IMR-90 (cell line): Measurements from ENCODE around the gene HTRA2. TPM values are rescaled to one million over a fixed set of nuclear protein-coding genes. Genes with fewer than 3 reads are reported as not detected.

Experiments
- ATAC-seq: fragments of 200-7000 bp; cut with Tn5 transposase; 2 replicates; pipeline ENCODE4 v1.9.1; 2020; ENCODE audit warnings: low read depth, mild to moderate bottlenecking, moderate library complexity
- BruUV-seq: library from RNA; stranded (reverse); fragments of 400-500 nt; replicated peaks from 2 replicates; lab custom pipeline; 2021; lab: Mats Ljungman, UMichigan
- CTCF ChIA-PET: fragments of 300-600 bp; formaldehyde crosslinking; extraction: SDS; loops from one replicate; lab custom pipeline; 2021; ENCODE audit warnings: antibody characterized with exemption; lab: Yijun Ruan, JAX
- POLR2A ChIA-PET: fragments of 300-600 bp; sonication (Branson Sonifier 250); formaldehyde crosslinking; loops from one replicate; lab custom pipeline; 2022; ENCODE audit warnings: antibody characterized with exemption; ENCODE audit not compliant: unreplicated experiment; lab: Charles Lee
- DNase-seq: peaks from one replicate; pipeline ENCODE4 v3.0.0; 2013
- H2AFZ ChIP-seq: replicated peaks from 2 replicates; pipeline ENCODE3; 2013; ENCODE audit warnings: low read length, mild to moderate bottlenecking; ENCODE audit not compliant: poor library complexity
- H2AK5ac ChIP-seq: 2 replicates; pipeline ENCODE4 v1.6.1; 2013; ENCODE audit warnings: low read depth, low read length, inconsistent platforms
- H2AK9ac ChIP-seq: replicated peaks from 2 replicates; pipeline ENCODE3; 2013; ENCODE audit warnings: mild to moderate bottlenecking, low read depth, low read length, moderate library complexity; ENCODE audit not compliant: poor library complexity
- H2BK120ac ChIP-seq: 2 replicates; pipeline ENCODE4 v1.6.1; 2013; ENCODE audit warnings: low read depth, low read length, inconsistent platforms
- H2BK15ac ChIP-seq: 3 replicates; pipeline ENCODE4 v1.6.1; 2013; ENCODE audit warnings: low read depth, low read length, inconsistent platforms
- H2BK20ac ChIP-seq: 2 replicates; pipeline ENCODE4 v1.6.1; 2013; ENCODE audit warnings: low read depth, mild to moderate bottlenecking, inconsistent platforms, low read length, moderate library complexity
- H2BK5ac ChIP-seq: 2 replicates; pipeline ENCODE4 v1.6.1; 2013; ENCODE audit warnings: mild to moderate bottlenecking, low read depth, low read length, inconsistent platforms; ENCODE audit not compliant: poor library complexity, severe bottlenecking
- H3K14ac ChIP-seq: replicated peaks from 2 replicates; pipeline ENCODE4 v1.6.1; 2013; ENCODE audit warnings: low read depth, low read length, inconsistent platforms
- H3K18ac ChIP-seq: 2 replicates; pipeline ENCODE4 v1.6.1; 2013; ENCODE audit warnings: low read depth, low read length, control low read depth
- H3K23ac ChIP-seq: 2 replicates; pipeline ENCODE4 v1.6.1; 2013; ENCODE audit warnings: low read depth, low read length, inconsistent platforms
- H3K27ac ChIP-seq: 2 replicates; pipeline ENCODE4 v1.5.1; 2013; ENCODE audit warnings: mild to moderate bottlenecking, control low read depth, low read length; ENCODE audit not compliant: insufficient read depth
- H3K27me3 ChIP-seq: 2 replicates; pipeline ENCODE4 v1.6.1; 2013; ENCODE audit warnings: low read length; ENCODE audit not compliant: control insufficient read depth, insufficient read depth
- H3K36me3 ChIP-seq: 2 replicates; pipeline ENCODE4 v1.6.1; 2013; ENCODE audit warnings: low read length, mixed read lengths; ENCODE audit not compliant: control insufficient read depth, insufficient read depth
- H3K4ac ChIP-seq: 2 replicates; pipeline ENCODE4 v1.6.1; 2013; ENCODE audit warnings: low read depth, low read length, inconsistent platforms
- H3K4me1 ChIP-seq: 2 replicates; pipeline ENCODE4 v1.6.1; 2013; ENCODE audit warnings: low read length, mixed read lengths; ENCODE audit not compliant: control insufficient read depth, insufficient read depth
- H3K4me2 ChIP-seq: 2 replicates; pipeline ENCODE4 v1.6.1; 2013; ENCODE audit warnings: low read depth, mild to moderate bottlenecking, control low read depth, low read length, moderate library complexity
- H3K4me3 ChIP-seq: 2 replicates; pipeline ENCODE4 v1.5.1; 2013; ENCODE audit warnings: low read depth, mild to moderate bottlenecking, control low read depth, low read length, moderate library complexity; ENCODE audit not compliant: insufficient read depth
- H3K56ac ChIP-seq: 2 replicates; pipeline ENCODE4 v1.6.1; 2013; ENCODE audit warnings: low read length, inconsistent platforms; ENCODE audit not compliant: insufficient read depth; ENCODE audit errors: extremely low read depth
- H3K79me1 ChIP-seq, 2 experiments: 2 replicates each; pipeline ENCODE4 v1.6.1; 2013; ENCODE audit warnings: low read length in 2 of 2, inconsistent platforms in 1 of 2, low read depth in 1 of 2
- H3K9ac ChIP-seq: 2 replicates; pipeline ENCODE4 v1.6.1; 2013; ENCODE audit warnings: low read depth, low read length, control low read depth
- H3K9me1 ChIP-seq: 2 replicates; pipeline ENCODE4 v1.6.1; 2013; ENCODE audit warnings: low read length, inconsistent platforms; ENCODE audit not compliant: insufficient read depth
- H3K9me3 ChIP-seq: 2 replicates; pipeline ENCODE4 v1.6.1; 2013; ENCODE audit warnings: low read length; ENCODE audit not compliant: control insufficient read depth, insufficient read depth
- H4K20me1 ChIP-seq: 2 replicates; pipeline ENCODE4 v1.6.1; 2013; ENCODE audit warnings: low read length, inconsistent platforms; ENCODE audit not compliant: insufficient read depth
- H4K5ac ChIP-seq: 2 replicates; pipeline ENCODE4 v1.6.1; 2013; ENCODE audit warnings: mild to moderate bottlenecking, low read depth, low read length, control low read depth
- H4K8ac ChIP-seq, 2 experiments: 2 replicates each; pipeline ENCODE4 v1.6.1; 2013; ENCODE audit warnings: low read depth in 2 of 2, low read length in 2 of 2, control low read depth in 1 of 2, inconsistent platforms in 1 of 2
- H4K91ac ChIP-seq: 2 replicates; pipeline ENCODE4 v1.6.1; 2013; ENCODE audit warnings: low read depth, low read length, inconsistent platforms; ENCODE audit not compliant: insufficient read depth
- BHLHE40 ChIP-seq: fragments of 150-350 bp; IDR thresholded peaks from 2 replicates; pipeline ENCODE4 v1.6.1; 2016; ENCODE audit warnings: mild to moderate bottlenecking, low read depth, low read length
- CHD1 ChIP-seq: IDR thresholded peaks from 2 replicates; pipeline ENCODE4 v1.6.1; 2012; ENCODE audit warnings: low read depth, low read length, improper control_type of control experiment
- FOS ChIP-seq: fragments of 150-350 bp; IDR thresholded peaks from 2 replicates; pipeline ENCODE4 v1.6.1; 2016; ENCODE audit warnings: low read depth, low read length
- MAFK ChIP-seq: IDR thresholded peaks from 2 replicates; pipeline ENCODE4 v1.6.1; 2012; ENCODE audit warnings: low read depth, low read length, improper control_type of control experiment
- MAZ ChIP-seq: IDR thresholded peaks from 2 replicates; pipeline ENCODE4 v1.6.1; 2012; ENCODE audit warnings: low read depth, mild to moderate bottlenecking, low read length, improper control_type of control experiment, moderate library complexity, borderline replicate concordance
- MXI1 ChIP-seq: IDR thresholded peaks from 2 replicates; pipeline ENCODE4 v1.6.1; 2012; ENCODE audit warnings: low read depth, mild to moderate bottlenecking, low read length, moderate library complexity, borderline replicate concordance
- NFE2L2 ChIP-seq: fragments of 150-350 bp; IDR thresholded peaks from 2 replicates; pipeline ENCODE4 v1.6.1; 2016; ENCODE audit warnings: low read depth, mild to moderate bottlenecking, low read length
- RAD21 ChIP-seq: IDR thresholded peaks from 2 replicates; pipeline ENCODE4 v1.6.1; 2012; ENCODE audit warnings: low read length, improper control_type of control experiment
- RCOR1 ChIP-seq: IDR thresholded peaks from 2 replicates; pipeline ENCODE4 v1.6.1; 2012; ENCODE audit warnings: mild to moderate bottlenecking, low read length, improper control_type of control experiment; ENCODE audit not compliant: insufficient replicate concordance
- WGBS, 2 experiments: methylation state at CpG; one replicate each; pipeline versions ENCODE4 v1.1.5 to v1.1.7; 2013; ENCODE audit warnings: missing lambda C conversion rate in 2 of 2; ENCODE audit not compliant: insufficient read length in 1 of 2; ENCODE audit errors: extremely low coverage in 2 of 2; 5-methylcytosine and 5-hydroxymethylcytosine counted together
- dilution Hi-C: fragments of 300-500 bp; cut with HindIII; formaldehyde crosslinking; loops from one replicate; pipeline ENCODE4 v1.14.3; 2018; ENCODE audit warnings: low sequenced_read_pairs; ENCODE audit not compliant: unreplicated experiment
- in situ Hi-C: fragments of 300-500 bp; cut with MboI; formaldehyde crosslinking; loops from 3 replicates; pipeline ENCODE4 v1.14.3; 2019; ENCODE audit warnings: low sequenced_read_pairs, inconsistent platforms, mixed read lengths
- intact Hi-C: fragments of 100-400 bp; cut with micrococcal nuclease; formaldehyde crosslinking; loops from 2 replicates; pipeline ENCODE4 v1.10.0; 2022
- polyA plus RNA-seq, 3 experiments: library from polyadenylated mRNA; depleted of rRNA; stranded (reverse); fragments of >200 nt; gene quantifications; 2 replicates each; pipeline ENCODE4 v1.2.3, GENCODE V29; 2012; ENCODE audit warnings: low replicate concordance in 1 of 3
- total RNA-seq: library from RNA; depleted of rRNA; stranded (reverse); fragments of >200 nt; gene quantifications from 2 replicates; pipeline ENCODE4 v1.2.3, GENCODE V29; 2012
- TF ChIP-seq, protein P1 (sequence below): conservative IDR thresholded peaks from 2 replicates; pipeline ENCODE4 v1.5.1; 2012; ENCODE audit warnings: mild to moderate bottlenecking, low read depth, low read length, improper control_type of control experiment

The HTRA2 gene
- total and polyA plus RNA-seq, 2 of the 4 experiments (the other 2 are of a cell fraction), result 23.6 to 28.1 TPM

DNA sequence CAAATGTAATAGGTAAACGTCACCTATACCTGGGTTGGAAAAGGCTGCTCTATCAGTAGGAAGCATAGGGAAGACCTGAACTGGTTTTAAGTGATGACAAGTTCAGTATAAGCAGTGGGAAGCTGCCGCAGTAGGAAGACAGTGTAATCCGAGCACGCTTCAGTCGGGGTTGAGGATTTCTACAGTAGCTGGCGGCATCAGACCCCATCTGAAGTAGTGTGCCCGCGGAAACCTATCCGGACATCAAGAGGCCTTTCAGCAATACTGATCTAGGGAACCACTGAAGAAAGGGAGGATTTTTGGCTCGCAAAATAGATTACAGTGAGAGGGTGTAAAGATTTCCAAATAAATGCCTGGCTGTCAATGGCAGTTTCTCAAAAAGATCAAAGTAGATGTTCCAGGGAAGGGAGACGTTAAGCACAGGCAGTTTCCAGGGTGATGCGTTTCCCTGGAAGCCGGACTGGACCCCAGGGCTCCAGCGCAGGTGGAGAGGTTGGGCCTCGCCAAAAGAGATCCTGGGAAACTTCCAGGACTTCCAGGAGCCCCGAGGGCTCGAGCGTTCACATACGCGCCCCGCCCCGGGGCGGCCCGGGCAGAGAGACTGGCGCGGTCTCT is 18.7 kb downstream of the HTRA2 start:
- DNase-seq, result no peak
- no TSS peak for BruUV-seq

More for the DNA sequence above, 18.7 kb downstream of the HTRA2 start:
- Histone ChIP-seq H2BK20ac (no peak overlapping the region), H3K27ac (peak overlapping the region; percentile 9; the same call in 1 of the 2 replicates), H3K4me3 (peak overlapping the region; percentile 52), H3K18ac (peak overlapping the region; percentile 17; the same call in 1 of the 2 replicates), H4K8ac (peak overlapping the region; percentile 53 to 54; a peak in 2 of 4 replicates), H3K4me1 (peaks cover 20% of the 10 kb centered on the region), H2BK120ac (no peak overlapping the region), H4K5ac (peak overlapping the region; percentile 36; the same call in 1 of the 2 replicates), H2BK15ac (no peak overlapping the region), H2BK5ac (no peak overlapping the region), H3K9me1 (peaks cover 13% of the 10 kb centered on the region; the same call in 1 of the 2 replicates), H3K4me2 (peak overlapping the region; percentile 78), H3K56ac (no peak overlapping the region), H2AFZ (peak overlapping the region; percentile 94), H4K20me1 (no peaks in the 10 kb centered on the region; the same call in 1 of the 2 replicates), H3K36me3 (peaks cover 13% of the 10 kb centered on the region), H3K9me3 (no peaks in the 10 kb centered on the region), H2AK5ac (peak overlapping the region; percentile 7; the same call in 1 of the 2 replicates), H3K9ac (peak overlapping the region; percentile 44; the same call in 1 of the 2 replicates), H3K14ac (0 out of 2 replicates have a peak overlapping the region, but pooled peaks have one; percentile 24), H3K23ac (peak overlapping the region; percentile 48; the same call in 1 of the 2 replicates), H3K4ac (peak overlapping the region; percentile 34), H2AK9ac (no peak overlapping the region), H3K27me3 (no peaks in the 10 kb centered on the region), H4K91ac (peak overlapping the region; percentile 37; the same call in 1 of the 2 replicates), H3K79me1 (peaks cover 14 to 44% of the 10 kb centered on the region in 2 experiments)
- intact Hi-C loops, result no loop called here
- CTCF ChIA-PET, result interaction anchor here (1.5 kb wide), 1 partner anchor 65 kb away, joined by 3 read pairs; the partner anchor contains the start of genes CCDC142 and TTC31
- 42% methylated on average over 3 of the region's 26 CpGs; no CpG with 5 or more reads in 1 of the 2 experiments for WGBS, 2 experiments
- in situ Hi-C loops, result no loop called here
- TF ChIP-seq NFE2L2 (no peak), BHLHE40 (no peak), RCOR1 (no peak), MAZ (no peak), RAD21 (no peak), CHD1 (no peak), MAFK (no peak), FOS (no peak), MXI1 (no peak)
- TF ChIP-seq, protein P1, sequence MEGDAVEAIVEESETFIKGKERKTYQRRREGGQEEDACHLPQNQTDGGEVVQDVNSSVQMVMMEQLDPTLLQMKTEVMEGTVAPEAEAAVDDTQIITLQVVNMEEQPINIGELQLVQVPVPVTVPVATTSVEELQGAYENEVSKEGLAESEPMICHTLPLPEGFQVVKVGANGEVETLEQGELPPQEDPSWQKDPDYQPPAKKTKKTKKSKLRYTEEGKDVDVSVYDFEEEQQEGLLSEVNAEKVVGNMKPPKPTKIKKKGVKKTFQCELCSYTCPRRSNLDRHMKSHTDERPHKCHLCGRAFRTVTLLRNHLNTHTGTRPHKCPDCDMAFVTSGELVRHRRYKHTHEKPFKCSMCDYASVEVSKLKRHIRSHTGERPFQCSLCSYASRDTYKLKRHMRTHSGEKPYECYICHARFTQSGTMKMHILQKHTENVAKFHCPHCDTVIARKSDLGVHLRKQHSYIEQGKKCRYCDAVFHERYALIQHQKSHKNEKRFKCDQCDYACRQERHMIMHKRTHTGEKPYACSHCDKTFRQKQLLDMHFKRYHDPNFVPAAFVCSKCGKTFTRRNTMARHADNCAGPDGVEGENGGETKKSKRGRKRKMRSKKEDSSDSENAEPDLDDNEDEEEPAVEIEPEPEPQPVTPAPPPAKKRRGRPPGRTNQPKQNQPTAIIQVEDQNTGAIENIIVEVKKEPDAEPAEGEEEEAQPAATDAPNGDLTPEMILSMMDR, result no peak
- no peak for ATAC-seq
- POLR2A ChIA-PET, result no interaction called here
- dilution Hi-C loops, result no loop called here
